Measurements from ENCODE around the gene BSPH1.

DNA sequence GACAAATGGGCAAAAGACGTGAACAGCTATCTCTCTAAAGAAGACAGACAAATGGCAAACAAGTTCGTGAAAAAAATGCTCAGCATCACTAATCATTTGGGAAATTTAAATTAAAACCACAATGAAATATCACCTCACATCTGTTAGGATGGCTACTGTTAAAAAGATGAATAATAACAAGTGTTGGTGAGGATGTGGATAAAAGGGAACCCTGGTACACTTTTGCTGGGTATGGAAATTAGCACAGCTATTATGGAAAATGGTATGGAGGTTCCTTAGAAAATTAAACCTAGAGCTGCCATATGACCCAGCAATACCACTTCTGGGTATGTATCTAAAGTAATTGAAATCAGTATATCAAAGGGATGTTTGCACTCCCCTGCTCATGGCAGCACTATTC is 44.8 kb upstream of the BSPH1 start:
- no peak for TF ChIP-seq ZFP30 (CRISPR knock-in tag; IDR thresholded peaks at IDR 0.05)
- no peak for TF ChIP-seq ESRRG (CRISPR knock-in tag; IDR thresholded peaks at IDR 0.05)
- no peak for TF ChIP-seq RARB (CRISPR knock-in tag; IDR thresholded peaks at IDR 0.05)
- no peak for TF ChIP-seq CREB5 (CRISPR knock-in tag; IDR thresholded peaks at IDR 0.05; ENCODE audit: low read depth)
- no peak for TF ChIP-seq BACH2 (CRISPR knock-in tag; IDR thresholded peaks at IDR 0.05; ENCODE audit: borderline replicate concordance)
- no peak for TF ChIP-seq ZFP3 (CRISPR knock-in tag; IDR thresholded peaks at IDR 0.05)
- TF ChIP-seq, protein P1, sequence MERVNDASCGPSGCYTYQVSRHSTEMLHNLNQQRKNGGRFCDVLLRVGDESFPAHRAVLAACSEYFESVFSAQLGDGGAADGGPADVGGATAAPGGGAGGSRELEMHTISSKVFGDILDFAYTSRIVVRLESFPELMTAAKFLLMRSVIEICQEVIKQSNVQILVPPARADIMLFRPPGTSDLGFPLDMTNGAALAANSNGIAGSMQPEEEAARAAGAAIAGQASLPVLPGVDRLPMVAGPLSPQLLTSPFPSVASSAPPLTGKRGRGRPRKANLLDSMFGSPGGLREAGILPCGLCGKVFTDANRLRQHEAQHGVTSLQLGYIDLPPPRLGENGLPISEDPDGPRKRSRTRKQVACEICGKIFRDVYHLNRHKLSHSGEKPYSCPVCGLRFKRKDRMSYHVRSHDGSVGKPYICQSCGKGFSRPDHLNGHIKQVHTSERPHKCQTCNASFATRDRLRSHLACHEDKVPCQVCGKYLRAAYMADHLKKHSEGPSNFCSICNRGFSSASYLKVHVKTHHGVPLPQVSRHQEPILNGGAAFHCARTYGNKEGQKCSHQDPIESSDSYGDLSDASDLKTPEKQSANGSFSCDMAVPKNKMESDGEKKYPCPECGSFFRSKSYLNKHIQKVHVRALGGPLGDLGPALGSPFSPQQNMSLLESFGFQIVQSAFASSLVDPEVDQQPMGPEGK (CRISPR knock-in tag; IDR thresholded peaks at IDR 0.05; ENCODE audit: borderline replicate concordance), result no peak
- no peak for TF ChIP-seq PPARA (CRISPR knock-in tag; IDR thresholded peaks at IDR 0.05; ENCODE audit: borderline replicate concordance)
- TF ChIP-seq ZNF565 (CRISPR knock-in tag; conservative IDR thresholded peaks at IDR 0.05; ENCODE audit: low read depth), result no peak
- TF ChIP-seq GLIS3 (CRISPR knock-in tag; IDR thresholded peaks at IDR 0.05), result no peak
